ENCODE results near the gene SLC47A2. TPM values are rescaled to one million over a fixed set of nuclear protein-coding genes. Genes with fewer than 3 reads are reported as not detected.

The SLC47A2 gene
- total and polyA plus RNA-seq, 2 of the 13 experiments (the other 11 are each of a cell fraction or from before 2014, with no cell fraction given) = 0.04 TPM; not detected in 1

DNA sequence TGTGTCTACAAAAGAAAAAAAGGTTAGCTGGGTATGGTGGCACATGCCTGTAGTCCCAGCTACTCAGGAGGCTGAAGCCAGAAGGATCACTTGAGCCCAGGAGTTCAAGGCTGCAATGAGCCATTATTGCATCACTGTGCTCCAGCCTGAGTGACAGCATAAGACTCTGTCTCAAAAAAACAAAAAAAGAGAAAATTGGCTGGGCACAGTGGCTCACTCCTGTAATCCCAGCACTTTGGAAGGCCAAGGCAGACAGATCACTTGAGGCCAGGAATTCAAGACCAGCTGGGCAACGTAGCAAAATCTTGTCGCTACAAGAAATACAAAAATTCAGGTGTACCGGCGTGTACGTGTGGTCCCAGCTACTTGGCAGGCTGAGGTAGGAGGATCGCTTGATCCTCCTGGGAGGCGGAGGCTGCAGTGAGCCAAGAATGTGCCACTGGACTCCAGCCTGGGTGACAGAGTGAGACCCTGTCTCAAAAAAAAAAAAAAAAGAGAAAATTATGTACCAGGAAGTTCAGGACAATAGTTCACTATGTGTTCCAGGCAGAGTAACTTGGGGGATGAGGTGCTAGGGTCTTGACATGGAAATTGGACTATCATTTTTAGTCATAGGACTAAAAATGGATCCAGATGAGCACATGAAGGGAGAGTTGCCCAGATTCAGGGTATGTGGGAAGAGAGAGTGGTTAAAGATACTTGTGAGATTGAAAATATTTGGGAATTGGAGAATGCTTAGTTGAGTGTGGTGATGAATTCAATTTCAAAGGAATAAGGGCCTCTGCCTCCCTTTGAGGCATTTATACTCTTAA is 56.8 kb downstream of the SLC47A2 start:
- Histone ChIP-seq H3K4me3 (replicated peaks in 1 of 3; ENCODE audit: insufficient read depth in 1 of 3, low read depth in 2 of 3, low read length in 3 of 3) (peak overlapping the region in 1 of 3 experiments; percentile 24; a peak in 1 of 6 replicates), H3K79me2 (ENCODE audit: insufficient read depth, low read length) (peaks cover 52% of the 10 kb centered on the region), H3K9ac (ENCODE audit: insufficient read depth, low read depth, low read length) (peak overlapping the region; percentile 68), H3K9me3 (ENCODE audit: low read length) (no peaks in the 10 kb centered on the region), H3K4me1 (ENCODE audit: insufficient read depth, low read length) (peaks cover 98% of the 10 kb centered on the region), H3K36me3 (replicated peaks in 1 of 2; ENCODE audit: control insufficient read depth in 1 of 2, insufficient read depth in 2 of 2, low read length in 2 of 2) (peaks cover 11 to 53% of the 10 kb centered on the region in 2 experiments), H3K4me2 (ENCODE audit: low read depth, low read length) (peak overlapping the region; percentile 61), H3K27ac (ENCODE audit: extremely low read length, insufficient read depth, low read length) (peak overlapping the region; percentile 91), H3K27me3 (ENCODE audit: control insufficient read depth in 1 of 2, insufficient read depth in 2 of 2, low read length in 2 of 2) (no peaks in the 10 kb centered on the region), H2AFZ (ENCODE audit: low read length) (no peak overlapping the region), H4K20me1 (ENCODE audit: insufficient read depth, low read length) (no peaks in the 10 kb centered on the region)
- ATAC-seq (peak; percentile 6), DNase-seq (ENCODE audit: low spot score) (peak; percentile 76), FAIRE-seq (peak; percentile 54)
- in situ Hi-C loops (cut with HindIII; ENCODE audit: extremely low pct_ligation_motif_present, low pct_unique_long_range_greater_than_20kb) (no loop called here), intact Hi-C loops (cut with micrococcal nuclease; ENCODE audit: unreplicated experiment) (loop anchor here (1.0 kb wide), 2 partner anchors 11 to 13 kb away; partner anchors contain the start of gene ALDH3A2)
- POLR2A ChIA-PET = interaction anchor here (0.8 to 8.4 kb wide), 9 partner anchors 7 to 133 kb away, joined by 3 to 194 read pairs (median 7); partner anchors contain the start of genes ALDH3A2 and SLC47A1
- CTCF ChIA-PET (ENCODE audit: low intra/inter-chr PET ratio, low total read pairs) = no interaction called here
- no TSS peak for BruUV-seq (replicated peaks)
- 59% methylated on average over 7 of the region's 7 CpGs for WGBS (ENCODE audit: low lambda C conversion rate)
- TF ChIP-seq ZNF335 (CRISPR knock-in tag; IDR thresholded peaks at IDR 0.05) (no peak), SAP130 (CRISPR knock-in tag; IDR thresholded peaks at IDR 0.05; ENCODE audit: low read depth) (peak; percentile 45; the same call in 1 of the 2 replicates), ZSCAN9 (CRISPR knock-in tag; IDR thresholded peaks at IDR 0.05; ENCODE audit: borderline replicate concordance) (no peak), IKZF1 (IDR thresholded peaks at IDR 0.05) (no peak), ZBTB38 (CRISPR knock-in tag; IDR thresholded peaks at IDR 0.05) (peak; percentile 28; the same call in 1 of the 2 replicates), FOSL2 (CRISPR knock-in tag; IDR thresholded peaks at IDR 0.05) (peak; percentile 64), POGZ (CRISPR knock-in tag; IDR thresholded peaks at IDR 0.05) (0 out of 2 replicates have a peak, but pooled peaks have one; percentile 18), ZSCAN21 (CRISPR knock-in tag; IDR thresholded peaks at IDR 0.05; ENCODE audit: borderline replicate concordance) (no peak), GATAD2A (CRISPR knock-in tag; IDR thresholded peaks at IDR 0.05) (peak; percentile 84), MTA3 (CRISPR knock-in tag; IDR thresholded peaks at IDR 0.05) (no peak), KLF16 (CRISPR knock-in tag; IDR thresholded peaks at IDR 0.05) (no peak), MXD1 (CRISPR knock-in tag; IDR thresholded peaks at IDR 0.05) (0 out of 2 replicates have a peak, but pooled peaks have one; percentile 17), NFKBIZ (CRISPR knock-in tag; IDR thresholded peaks at IDR 0.05) (no peak), DR1 (CRISPR knock-in tag; IDR thresholded peaks at IDR 0.05) (no peak), ATM (IDR thresholded peaks at IDR 0.05; ENCODE audit: borderline replicate concordance) (no peak), RXRB (CRISPR knock-in tag; IDR thresholded peaks at IDR 0.05; ENCODE audit: borderline replicate concordance) (peak; percentile 40; the same call in 1 of the 2 replicates), ZNF264 (CRISPR knock-in tag; IDR thresholded peaks at IDR 0.05) (0 out of 2 replicates have a peak, but pooled peaks have one; percentile 0), TEAD2 (CRISPR knock-in tag; IDR thresholded peaks at IDR 0.05) (no peak), TCF7 (IDR thresholded peaks at IDR 0.05; ENCODE audit: low read depth) (peak; percentile 31; the same call in 1 of the 2 replicates), ZNF773 (CRISPR knock-in tag; IDR thresholded peaks at IDR 0.05; ENCODE audit: borderline replicate concordance) (no peak), ZNF614 (CRISPR knock-in tag; IDR thresholded peaks at IDR 0.05; ENCODE audit: borderline replicate concordance) (no peak), IKZF4 (CRISPR knock-in tag; IDR thresholded peaks at IDR 0.05; ENCODE audit: borderline replicate concordance, low read depth, not compliant biosample characterization) (no peak), ZNF576 (CRISPR knock-in tag; IDR thresholded peaks at IDR 0.05) (no peak), SOX6 (IDR thresholded peaks at IDR 0.05) (no peak), SOX6 (CRISPR knock-in tag; IDR thresholded peaks at IDR 0.05) (peak; percentile 62), EEA1 (CRISPR knock-in tag; IDR thresholded peaks at IDR 0.05; ENCODE audit: borderline replicate concordance) (no peak)
